Measurements from ENCODE around the gene REXO5.

DNA sequence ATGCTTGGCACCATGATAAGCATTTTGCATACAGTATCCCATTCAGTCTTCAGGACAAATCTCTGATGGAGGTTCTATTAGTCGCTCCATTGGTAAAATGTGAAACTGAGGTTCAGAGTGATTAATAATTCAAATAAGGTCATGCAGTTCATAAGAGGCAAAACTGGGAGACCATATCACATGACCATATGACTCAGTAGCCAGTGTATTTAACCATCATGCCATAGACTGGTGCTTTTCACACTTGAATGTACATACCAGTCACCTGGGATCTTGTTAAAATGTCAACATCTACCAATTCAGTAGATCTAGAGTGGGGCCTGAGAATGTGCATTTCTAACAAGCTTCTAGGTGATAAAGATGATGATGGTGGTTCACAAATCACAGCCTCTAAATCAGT, 38.2 kb upstream of the REXO5 start:
- TF ChIP-seq MAX (CRISPR knock-in tag; IDR thresholded peaks at IDR 0.05) = no peak
- no peak for TF ChIP-seq TAF1 (IDR thresholded peaks at IDR 0.05; ENCODE audit: control insufficient read depth, extremely low read depth, insufficient read depth, low read length, severe bottlenecking)
